HEK293 (cell line): ENCODE results near the gene ELOVL5.

Experiments used
- EGR2 ChIP-seq: fragments of 450-650 bp; formaldehyde crosslinking; IDR thresholded peaks from 2 replicates; pipeline ENCODE4 v1.5.1; 2016; ENCODE audit warnings: low read depth, missing biosample characterization, missing genetic modification characterization
- SCRT2 ChIP-seq: fragments of 450-650 bp; formaldehyde crosslinking; IDR thresholded peaks from 2 replicates; pipeline ENCODE4 v1.5.1; 2016; ENCODE audit warnings: missing biosample characterization, missing genetic modification characterization
- ZBTB17 ChIP-seq: fragments of 450-650 bp; formaldehyde crosslinking; IDR thresholded peaks from 2 replicates; pipeline ENCODE4 v1.5.1; 2016; ENCODE audit warnings: missing biosample characterization, missing genetic modification characterization
- ZEB2 ChIP-seq: fragments of 450-650 bp; formaldehyde crosslinking; IDR thresholded peaks from 2 replicates; pipeline ENCODE4 v1.5.1; 2016; ENCODE audit warnings: missing biosample characterization, missing genetic modification characterization
- ZNF114 ChIP-seq: fragments of 450-650 bp; formaldehyde crosslinking; IDR thresholded peaks from 2 replicates; pipeline ENCODE4 v1.5.0; 2017; ENCODE audit warnings: missing biosample characterization, missing genetic modification characterization
- ZNF324 ChIP-seq: fragments of 450-650 bp; formaldehyde crosslinking; IDR thresholded peaks from 2 replicates; pipeline ENCODE4 v1.5.1; 2016; ENCODE audit warnings: missing biosample characterization, missing genetic modification characterization
- ZNF350 ChIP-seq: fragments of 450-650 bp; formaldehyde crosslinking; IDR thresholded peaks from 2 replicates; pipeline ENCODE4 v1.5.0; 2017; ENCODE audit warnings: missing biosample characterization, mild to moderate bottlenecking, missing genetic modification characterization
- ZNF354C ChIP-seq: fragments of 450-650 bp; formaldehyde crosslinking; IDR thresholded peaks from 2 replicates; pipeline ENCODE4 v1.5.1; 2016; ENCODE audit warnings: missing biosample characterization, missing genetic modification characterization, low read depth, borderline replicate concordance
- ZNF394 ChIP-seq: fragments of 450-650 bp; formaldehyde crosslinking; IDR thresholded peaks from 2 replicates; pipeline ENCODE4 v1.5.1; 2016; ENCODE audit warnings: missing biosample characterization, missing genetic modification characterization, mild to moderate bottlenecking, moderate library complexity, borderline replicate concordance
- ZNF521 ChIP-seq: fragments of 450-650 bp; formaldehyde crosslinking; IDR thresholded peaks from 2 replicates; pipeline ENCODE4 v1.5.1; 2017; ENCODE audit warnings: missing biosample characterization, mild to moderate bottlenecking, missing genetic modification characterization
- ZNF837 ChIP-seq: fragments of 450-650 bp; formaldehyde crosslinking; IDR thresholded peaks from 2 replicates; pipeline ENCODE4 v1.5.1; 2016; ENCODE audit warnings: missing biosample characterization, missing genetic modification characterization
- TF ChIP-seq, protein P1 (sequence below): fragments of 450-650 bp; formaldehyde crosslinking; IDR thresholded peaks from 2 replicates; pipeline ENCODE4 v1.5.1; 2016; ENCODE audit warnings: missing biosample characterization, missing genetic modification characterization
- TF ChIP-seq, protein P2 (sequence below): fragments of 450-650 bp; formaldehyde crosslinking; IDR thresholded peaks from 2 replicates; pipeline ENCODE4 v1.5.1; 2017; ENCODE audit warnings: missing biosample characterization, missing genetic modification characterization
- TF ChIP-seq, protein P3 (sequence below): fragments of 450-650 bp; formaldehyde crosslinking; IDR thresholded peaks from 2 replicates; pipeline ENCODE4 v1.5.1; 2016; ENCODE audit warnings: missing biosample characterization, missing genetic modification characterization
- TF ChIP-seq, protein P4 (sequence below): fragments of 450-650 bp; formaldehyde crosslinking; IDR thresholded peaks from 2 replicates; pipeline ENCODE4 v1.5.1; 2016; ENCODE audit warnings: missing biosample characterization, missing genetic modification characterization

Gene ELOVL5

DNA sequence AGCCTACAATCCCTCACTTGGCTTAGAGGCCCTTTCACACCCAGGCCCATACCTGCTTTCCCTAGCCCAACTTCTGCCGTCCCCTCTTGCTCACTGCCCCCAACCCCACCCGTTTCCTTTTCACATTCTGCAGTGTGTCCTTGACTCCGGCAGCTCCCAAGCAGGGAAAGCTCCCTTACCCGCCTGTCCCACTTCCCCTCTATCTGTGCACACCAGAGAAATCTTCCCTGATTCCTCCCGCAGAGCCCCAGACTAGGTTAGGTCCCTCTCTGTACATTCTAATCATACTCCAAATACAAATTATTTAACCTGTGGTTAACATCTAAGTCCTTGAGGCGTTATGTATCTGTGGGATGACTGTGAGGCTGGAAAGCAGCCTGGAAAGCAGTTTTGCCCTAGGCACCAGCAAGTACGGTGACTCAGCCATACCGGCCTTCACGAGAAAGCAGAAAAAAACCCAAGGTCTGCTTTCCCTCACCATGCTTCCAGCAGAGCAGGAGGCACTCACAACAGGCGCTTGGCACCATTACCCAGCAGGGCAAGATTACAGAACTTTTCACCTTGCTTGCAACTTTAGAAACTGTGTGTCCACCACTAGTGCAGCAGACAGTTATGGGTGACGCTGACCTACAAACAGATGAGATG is 22.3 kb downstream of the ELOVL5 start (continued):
- TF ChIP-seq, protein P1, sequence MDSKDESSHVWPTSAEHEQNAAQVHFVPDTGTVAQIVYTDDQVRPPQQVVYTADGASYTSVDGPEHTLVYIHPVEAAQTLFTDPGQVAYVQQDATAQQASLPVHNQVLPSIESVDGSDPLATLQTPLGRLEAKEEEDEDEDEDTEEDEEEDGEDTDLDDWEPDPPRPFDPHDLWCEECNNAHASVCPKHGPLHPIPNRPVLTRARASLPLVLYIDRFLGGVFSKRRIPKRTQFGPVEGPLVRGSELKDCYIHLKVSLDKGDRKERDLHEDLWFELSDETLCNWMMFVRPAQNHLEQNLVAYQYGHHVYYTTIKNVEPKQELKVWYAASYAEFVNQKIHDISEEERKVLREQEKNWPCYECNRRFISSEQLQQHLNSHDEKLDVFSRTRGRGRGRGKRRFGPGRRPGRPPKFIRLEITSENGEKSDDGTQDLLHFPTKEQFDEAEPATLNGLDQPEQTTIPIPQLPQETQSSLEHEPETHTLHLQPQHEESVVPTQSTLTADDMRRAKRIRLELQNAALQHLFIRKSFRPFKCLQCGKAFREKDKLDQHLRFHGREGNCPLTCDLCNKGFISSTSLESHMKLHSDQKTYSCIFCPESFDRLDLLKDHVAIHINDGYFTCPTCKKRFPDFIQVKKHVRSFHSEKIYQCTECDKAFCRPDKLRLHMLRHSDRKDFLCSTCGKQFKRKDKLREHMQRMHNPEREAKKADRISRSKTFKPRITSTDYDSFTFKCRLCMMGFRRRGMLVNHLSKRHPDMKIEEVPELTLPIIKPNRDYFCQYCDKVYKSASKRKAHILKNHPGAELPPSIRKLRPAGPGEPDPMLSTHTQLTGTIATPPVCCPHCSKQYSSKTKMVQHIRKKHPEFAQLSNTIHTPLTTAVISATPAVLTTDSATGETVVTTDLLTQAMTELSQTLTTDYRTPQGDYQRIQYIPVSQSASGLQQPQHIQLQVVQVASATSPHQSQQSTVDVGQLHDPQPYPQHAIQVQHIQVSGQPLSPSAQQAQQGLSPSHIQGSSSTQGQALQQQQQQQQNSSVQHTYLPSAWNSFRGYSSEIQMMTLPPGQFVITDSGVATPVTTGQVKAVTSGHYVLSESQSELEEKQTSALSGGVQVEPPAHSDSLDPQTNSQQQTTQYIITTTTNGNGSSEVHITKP (tag by site-specific recombination) = no peak
- TF ChIP-seq, protein P2, sequence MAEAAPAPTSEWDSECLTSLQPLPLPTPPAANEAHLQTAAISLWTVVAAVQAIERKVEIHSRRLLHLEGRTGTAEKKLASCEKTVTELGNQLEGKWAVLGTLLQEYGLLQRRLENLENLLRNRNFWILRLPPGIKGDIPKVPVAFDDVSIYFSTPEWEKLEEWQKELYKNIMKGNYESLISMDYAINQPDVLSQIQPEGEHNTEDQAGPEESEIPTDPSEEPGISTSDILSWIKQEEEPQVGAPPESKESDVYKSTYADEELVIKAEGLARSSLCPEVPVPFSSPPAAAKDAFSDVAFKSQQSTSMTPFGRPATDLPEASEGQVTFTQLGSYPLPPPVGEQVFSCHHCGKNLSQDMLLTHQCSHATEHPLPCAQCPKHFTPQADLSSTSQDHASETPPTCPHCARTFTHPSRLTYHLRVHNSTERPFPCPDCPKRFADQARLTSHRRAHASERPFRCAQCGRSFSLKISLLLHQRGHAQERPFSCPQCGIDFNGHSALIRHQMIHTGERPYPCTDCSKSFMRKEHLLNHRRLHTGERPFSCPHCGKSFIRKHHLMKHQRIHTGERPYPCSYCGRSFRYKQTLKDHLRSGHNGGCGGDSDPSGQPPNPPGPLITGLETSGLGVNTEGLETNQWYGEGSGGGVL = no peak
- TF ChIP-seq ZNF114 (tag by site-specific recombination) (no peak), ZNF394 (tag by site-specific recombination) (no peak), ZNF324 (tag by site-specific recombination) (0 out of 2 replicates have a peak, but pooled peaks have one; percentile 20), ZNF521 (tag by site-specific recombination) (no peak), SCRT2 (tag by site-specific recombination) (no peak), ZBTB17 (tag by site-specific recombination) (peak; percentile 62; the same call in 1 of the 2 replicates), ZNF837 (tag by site-specific recombination) (no peak), ZNF350 (tag by site-specific recombination) (no peak), EGR2 (tag by site-specific recombination) (no peak), ZEB2 (0 out of 2 replicates have a peak, but pooled peaks have one; percentile 16), ZNF354C (tag by site-specific recombination) (no peak)
- TF ChIP-seq, protein P3, sequence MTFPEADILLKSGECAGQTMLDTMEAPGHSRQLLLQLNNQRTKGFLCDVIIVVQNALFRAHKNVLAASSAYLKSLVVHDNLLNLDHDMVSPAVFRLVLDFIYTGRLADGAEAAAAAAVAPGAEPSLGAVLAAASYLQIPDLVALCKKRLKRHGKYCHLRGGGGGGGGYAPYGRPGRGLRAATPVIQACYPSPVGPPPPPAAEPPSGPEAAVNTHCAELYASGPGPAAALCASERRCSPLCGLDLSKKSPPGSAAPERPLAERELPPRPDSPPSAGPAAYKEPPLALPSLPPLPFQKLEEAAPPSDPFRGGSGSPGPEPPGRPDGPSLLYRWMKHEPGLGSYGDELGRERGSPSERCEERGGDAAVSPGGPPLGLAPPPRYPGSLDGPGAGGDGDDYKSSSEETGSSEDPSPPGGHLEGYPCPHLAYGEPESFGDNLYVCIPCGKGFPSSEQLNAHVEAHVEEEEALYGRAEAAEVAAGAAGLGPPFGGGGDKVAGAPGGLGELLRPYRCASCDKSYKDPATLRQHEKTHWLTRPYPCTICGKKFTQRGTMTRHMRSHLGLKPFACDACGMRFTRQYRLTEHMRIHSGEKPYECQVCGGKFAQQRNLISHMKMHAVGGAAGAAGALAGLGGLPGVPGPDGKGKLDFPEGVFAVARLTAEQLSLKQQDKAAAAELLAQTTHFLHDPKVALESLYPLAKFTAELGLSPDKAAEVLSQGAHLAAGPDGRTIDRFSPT = peak; percentile 79
- TF ChIP-seq, protein P4, sequence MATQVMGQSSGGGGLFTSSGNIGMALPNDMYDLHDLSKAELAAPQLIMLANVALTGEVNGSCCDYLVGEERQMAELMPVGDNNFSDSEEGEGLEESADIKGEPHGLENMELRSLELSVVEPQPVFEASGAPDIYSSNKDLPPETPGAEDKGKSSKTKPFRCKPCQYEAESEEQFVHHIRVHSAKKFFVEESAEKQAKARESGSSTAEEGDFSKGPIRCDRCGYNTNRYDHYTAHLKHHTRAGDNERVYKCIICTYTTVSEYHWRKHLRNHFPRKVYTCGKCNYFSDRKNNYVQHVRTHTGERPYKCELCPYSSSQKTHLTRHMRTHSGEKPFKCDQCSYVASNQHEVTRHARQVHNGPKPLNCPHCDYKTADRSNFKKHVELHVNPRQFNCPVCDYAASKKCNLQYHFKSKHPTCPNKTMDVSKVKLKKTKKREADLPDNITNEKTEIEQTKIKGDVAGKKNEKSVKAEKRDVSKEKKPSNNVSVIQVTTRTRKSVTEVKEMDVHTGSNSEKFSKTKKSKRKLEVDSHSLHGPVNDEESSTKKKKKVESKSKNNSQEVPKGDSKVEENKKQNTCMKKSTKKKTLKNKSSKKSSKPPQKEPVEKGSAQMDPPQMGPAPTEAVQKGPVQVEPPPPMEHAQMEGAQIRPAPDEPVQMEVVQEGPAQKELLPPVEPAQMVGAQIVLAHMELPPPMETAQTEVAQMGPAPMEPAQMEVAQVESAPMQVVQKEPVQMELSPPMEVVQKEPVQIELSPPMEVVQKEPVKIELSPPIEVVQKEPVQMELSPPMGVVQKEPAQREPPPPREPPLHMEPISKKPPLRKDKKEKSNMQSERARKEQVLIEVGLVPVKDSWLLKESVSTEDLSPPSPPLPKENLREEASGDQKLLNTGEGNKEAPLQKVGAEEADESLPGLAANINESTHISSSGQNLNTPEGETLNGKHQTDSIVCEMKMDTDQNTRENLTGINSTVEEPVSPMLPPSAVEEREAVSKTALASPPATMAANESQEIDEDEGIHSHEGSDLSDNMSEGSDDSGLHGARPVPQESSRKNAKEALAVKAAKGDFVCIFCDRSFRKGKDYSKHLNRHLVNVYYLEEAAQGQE (tag by site-specific recombination) = peak; percentile 54; the same call in 1 of the 2 replicates
